Right ventricle myocardium inferior (tissue), 1 donor: ENCODE data around the gene NFIB. TPM values are rescaled to one million over a fixed set of nuclear protein-coding genes. Genes with fewer than 3 reads are reported as not detected.

Experiments used
- ATAC-seq: fragments of 200-7000 bp; cut with Tn5 transposase; one replicate; pipeline ENCODE4 v1.9.1; 2020; ENCODE audit warnings: mild to moderate bottlenecking, moderate library complexity
- DNase-seq: peaks from one replicate; pipeline ENCODE4 v3.0.0; 2021; ENCODE audit errors: missing footprints
- intact Hi-C: fragments of 100-400 bp; cut with DNase I; formaldehyde crosslinking; loops from one replicate; pipeline ENCODE4 v1.11.0; 2022
- total RNA-seq: library from RNA; stranded (reverse); fragmentation: NEBNext Ultra II Directional; extraction: Animal tissue kit (Norgen Biotek cat#: 25700); gene quantifications from one replicate; pipeline ENCODE4 v1.2.1, GENCODE V29; 2021
- donor health status: DM: no; HTN: yes; CAD: no; lungs with severe emphysema.

Gene NFIB
- total RNA-seq, 1 donor from 2014 or later, result 116 TPM

DNA sequence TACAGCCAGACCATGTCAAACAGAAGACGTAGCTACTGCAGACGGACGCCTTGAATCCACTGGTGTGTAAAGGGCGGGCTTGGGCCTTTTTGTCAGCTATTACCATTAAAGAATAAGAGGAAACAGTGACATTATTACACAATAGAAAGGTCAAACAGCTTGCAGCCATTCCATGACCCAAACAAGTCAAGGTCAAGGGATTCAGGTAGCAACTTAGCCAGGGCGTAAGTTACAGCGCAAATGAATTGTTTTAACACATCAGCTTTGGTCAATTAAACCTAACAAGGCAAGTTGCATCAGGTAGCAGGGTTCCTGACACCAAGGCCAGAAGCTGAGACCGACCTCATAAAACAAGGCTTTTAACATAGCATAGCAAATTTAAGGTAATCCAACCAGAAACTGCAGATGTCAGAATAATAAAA lies 15.3 kb downstream of the NFIB start:
- ATAC-seq (no peak), DNase-seq (no peak)
- intact Hi-C loops, result no loop called here

DNA sequence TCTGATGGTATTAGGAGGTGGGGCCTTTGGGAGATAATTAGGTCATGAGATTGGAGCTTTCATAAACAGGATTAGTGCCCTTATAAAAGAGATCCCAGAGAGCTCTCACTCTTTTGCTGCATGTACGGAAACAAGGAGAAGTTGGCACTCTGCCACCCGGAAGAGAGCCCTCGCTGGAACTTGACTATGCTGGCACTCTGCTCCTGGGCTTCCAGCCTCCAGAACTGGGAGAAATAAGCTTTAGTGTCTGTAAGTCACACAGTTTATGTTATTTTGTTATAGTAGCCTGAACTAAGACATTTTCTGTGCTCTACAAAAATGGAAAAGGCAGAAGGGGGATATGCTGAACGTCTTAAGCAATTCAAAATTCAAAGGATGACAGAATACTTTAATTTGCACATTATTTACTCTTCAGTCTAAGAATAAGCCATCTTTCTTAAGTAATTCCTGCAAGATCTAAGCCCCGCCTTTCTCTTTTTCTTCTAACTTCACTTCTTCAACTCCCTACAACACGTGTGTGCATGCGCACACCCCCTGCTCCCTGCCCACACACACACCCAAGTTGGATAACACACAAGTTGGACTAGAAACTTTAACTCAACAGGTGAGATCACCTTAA lies 17.3 kb downstream of the NFIB start:
- intact Hi-C loops, result no loop called here
- ATAC-seq (no peak), DNase-seq (no peak)

DNA sequence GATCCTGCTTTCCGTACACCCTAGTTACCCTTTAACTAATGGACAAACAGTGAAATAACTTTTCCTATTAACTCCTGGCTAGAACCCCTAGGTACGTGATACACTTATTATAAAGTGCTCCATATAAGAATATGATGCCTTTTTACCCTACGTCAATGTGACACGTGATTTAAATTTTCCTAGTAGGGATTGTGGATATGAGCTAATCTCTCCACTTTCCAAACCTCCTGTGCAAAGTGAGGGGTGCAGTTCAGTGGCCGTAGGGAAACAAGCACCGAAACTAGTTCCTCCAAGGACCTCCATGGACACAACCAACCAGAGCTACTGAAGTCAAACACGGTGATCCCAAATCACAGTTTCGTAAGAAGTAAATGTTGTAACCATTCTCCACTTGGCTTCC lies 19.3 kb downstream of the NFIB start:
- peak; percentile 51 for ATAC-seq
- no peak for DNase-seq
- intact Hi-C loops, result no loop called here

DNA sequence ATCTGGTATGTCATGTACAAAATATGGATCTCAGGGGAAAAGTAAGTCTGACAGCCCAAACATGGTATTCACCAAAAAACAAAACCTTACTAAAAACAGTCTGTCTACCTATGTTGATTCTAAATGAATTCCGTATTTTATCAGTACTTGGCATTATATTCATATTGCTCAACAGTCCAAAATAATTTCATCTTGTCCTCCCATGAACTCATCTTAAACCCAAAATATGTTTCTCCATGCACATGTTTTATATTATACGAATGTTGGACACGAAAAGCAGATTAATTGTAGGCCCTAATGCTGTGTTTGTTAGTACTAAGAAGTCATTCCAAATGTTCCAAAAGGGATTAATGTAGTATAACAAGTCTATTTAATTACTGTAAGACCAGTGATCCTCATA lies 20.1 kb downstream of the NFIB start:
- DNase-seq (no peak), ATAC-seq (no peak)
- intact Hi-C loops, result no loop called here

DNA sequence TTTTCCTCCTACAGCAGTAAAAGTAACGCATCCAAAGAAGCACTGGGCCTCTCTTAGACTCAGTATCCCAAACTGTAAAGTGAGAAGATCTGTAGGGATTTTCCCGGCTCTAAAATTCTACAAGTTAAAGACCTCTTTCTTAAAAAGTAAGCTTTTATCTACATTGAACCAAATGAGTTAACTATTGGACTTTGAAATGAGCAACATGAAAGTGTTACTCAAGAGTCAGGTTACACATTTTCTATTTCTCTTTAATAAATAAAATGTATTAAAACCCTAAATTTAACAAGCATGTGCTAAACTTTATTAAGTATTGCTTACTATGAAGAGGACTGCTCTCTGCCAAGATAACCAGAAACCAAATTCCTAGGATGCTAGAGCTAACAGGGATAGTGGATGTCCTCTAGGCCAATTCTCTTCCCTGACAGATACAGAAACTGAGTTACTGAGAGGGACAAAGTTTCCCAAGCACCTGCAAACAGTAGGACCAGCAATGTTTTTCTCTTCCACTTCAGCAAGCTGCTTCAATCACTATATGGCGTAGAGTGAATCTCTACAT lies 21.7 kb downstream of the NFIB start:
- intact Hi-C loops, result no loop called here
- DNase-seq, result no peak
- ATAC-seq, result no peak

DNA sequence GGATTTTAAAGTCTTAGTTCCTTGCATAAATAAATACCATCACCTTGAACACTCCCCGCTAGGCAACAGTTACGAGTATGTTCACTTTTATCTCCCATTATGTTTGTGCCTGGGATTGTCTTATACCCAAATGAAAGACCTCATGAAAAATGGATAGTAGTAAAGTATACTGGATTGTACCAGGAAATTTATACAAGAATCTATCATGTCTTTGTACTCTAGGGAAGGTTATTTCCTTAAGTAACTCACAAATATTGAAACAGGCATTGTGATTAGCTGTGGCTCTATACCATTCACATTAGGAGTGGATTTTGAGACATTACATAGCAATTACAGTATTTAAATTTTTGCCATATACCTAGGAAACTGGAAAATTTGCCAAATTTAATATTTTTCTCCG lies 24.0 kb downstream of the NFIB start:
- no peak for ATAC-seq
- DNase-seq, result no peak
- intact Hi-C loops, result no loop called here

DNA sequence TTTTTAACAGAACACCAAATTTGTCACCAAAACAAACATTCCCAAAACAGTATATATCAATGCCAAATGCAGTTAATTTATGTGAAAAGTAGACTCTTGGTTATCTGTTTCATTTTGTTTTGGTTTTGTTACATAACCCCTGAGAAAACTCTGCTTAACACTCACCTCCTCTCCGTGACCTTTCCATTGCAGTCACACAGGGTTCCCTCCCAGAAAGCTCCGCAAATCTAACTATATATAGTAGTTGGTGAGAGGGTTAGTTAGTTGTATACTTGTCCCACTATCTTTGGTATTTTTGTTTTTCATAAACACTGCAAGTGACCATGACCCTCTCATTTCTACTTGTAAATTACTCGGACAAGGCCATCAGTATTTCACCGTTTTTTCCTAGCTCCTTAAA lies 25.5 kb downstream of the NFIB start:
- intact Hi-C loops, result no loop called here
- DNase-seq (no peak), ATAC-seq (peak; percentile 67)

DNA sequence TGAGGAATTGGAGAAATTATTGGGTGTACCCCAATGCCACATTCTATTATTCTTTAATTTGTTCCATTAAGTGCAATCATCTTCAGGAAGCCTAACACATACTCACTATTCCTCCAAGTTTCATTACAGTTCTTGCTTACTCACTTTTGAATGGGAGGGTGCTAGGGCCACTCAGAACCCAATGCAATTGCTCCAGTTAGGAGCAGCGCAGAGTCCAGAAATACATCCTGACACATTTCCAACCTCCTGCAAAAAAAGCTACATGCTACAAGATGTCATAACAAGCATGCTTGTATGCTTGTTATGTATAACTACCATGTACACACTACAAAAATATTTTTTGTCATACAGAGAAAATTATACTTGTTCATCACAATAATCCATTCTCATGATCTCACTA lies 27.8 kb downstream of the NFIB start:
- ATAC-seq (peak; percentile 38), DNase-seq (no peak)
- intact Hi-C loops, result no loop called here

DNA sequence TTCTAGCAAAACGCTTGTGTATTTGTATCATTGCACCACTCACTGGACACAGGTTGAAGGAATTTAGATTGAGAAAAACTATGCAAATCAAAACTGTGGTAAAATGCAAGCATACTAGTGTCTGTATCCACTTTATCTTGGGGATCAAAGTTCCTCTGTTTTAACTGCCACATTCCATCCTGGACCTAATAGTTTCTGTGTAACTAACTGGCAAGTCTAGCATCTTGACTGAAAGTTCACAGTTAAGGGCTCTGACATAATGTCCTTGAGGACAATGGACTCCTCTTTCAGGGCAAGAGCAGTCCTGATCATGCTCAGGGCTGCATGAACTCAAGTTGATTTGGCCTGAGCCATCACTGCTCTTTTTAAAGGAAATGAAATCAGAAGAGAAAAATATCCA lies 30.7 kb downstream of the NFIB start:
- intact Hi-C loops, result no loop called here
- no peak for ATAC-seq

DNA sequence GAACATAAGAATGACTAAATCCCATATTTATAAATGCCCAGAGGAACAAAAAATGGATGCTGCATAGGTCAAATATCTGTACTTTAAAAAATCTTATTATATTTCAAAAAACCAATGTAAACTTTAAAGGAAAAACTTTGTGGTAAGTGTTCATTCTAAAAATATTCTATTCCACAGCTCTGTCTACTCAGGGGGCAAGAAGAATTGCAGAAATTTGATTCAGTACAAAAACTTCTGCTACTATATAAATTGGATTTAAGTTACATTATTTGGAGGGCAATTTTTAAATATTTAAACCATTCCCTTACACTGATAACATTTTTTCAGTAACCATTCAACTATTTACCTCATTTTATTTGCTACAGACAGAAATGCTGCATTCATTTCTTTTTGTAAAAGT lies 32.1 kb downstream of the NFIB start:
- DNase-seq (no peak), ATAC-seq (no peak)
- intact Hi-C loops, result no loop called here

More for the DNA sequence above, 30.7 kb downstream of the NFIB start:
- DNase-seq, result no peak

DNA sequence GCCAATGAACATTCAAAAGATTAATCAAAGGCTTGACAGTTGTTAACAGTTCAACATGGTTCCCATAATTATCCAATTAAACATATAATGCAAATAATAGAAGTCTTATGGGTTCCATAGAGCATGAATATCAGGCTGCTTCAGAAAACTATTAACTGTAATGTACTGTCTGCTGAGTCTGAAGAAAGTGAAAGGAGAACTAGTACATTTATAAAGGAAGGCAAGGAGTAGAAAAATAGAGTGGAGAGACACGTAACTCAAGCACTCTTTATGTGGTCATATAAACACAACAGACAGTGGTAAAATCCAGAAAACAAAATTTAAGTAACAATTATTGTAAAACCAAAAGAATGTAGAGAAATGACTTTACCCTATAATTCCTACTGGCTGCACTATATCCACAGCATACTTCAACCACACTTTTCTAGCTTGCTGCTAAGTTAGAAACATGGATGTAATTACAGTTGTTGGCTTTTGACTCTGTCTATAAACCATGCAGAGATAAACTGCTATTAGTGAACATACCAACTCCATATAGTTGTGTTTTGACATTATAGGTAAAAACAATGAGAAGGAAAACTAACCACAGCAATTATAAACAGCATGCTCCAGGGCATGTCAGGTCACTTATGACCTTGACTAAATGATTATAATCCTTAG lies 32.7 kb downstream of the NFIB start:
- no peak for ATAC-seq
- no peak for DNase-seq
- intact Hi-C loops, result no loop called here

DNA sequence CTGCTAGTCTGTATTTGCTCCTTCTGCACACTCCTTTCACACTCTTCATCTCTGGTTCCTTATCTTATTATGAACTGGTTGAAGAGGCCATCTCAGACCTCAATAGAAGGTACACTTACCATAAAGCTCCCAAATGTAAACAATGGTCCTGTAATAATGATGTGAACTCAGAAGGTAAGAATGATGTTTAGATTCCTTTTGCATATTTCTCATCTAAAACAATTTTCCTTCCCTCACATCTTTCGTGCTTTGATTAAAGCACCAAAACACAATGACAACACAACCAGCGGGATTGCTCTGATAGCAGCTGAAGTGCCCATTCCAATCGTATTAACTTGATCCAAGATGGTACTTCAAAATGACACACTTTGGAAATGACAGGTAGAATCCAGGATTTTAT lies 34.3 kb downstream of the NFIB start:
- no peak for ATAC-seq
- no peak for DNase-seq
- intact Hi-C loops, result loop anchor here (5.0 kb wide), 1 partner anchor 73 kb away; no protein-coding TSS in a partner anchor

DNA sequence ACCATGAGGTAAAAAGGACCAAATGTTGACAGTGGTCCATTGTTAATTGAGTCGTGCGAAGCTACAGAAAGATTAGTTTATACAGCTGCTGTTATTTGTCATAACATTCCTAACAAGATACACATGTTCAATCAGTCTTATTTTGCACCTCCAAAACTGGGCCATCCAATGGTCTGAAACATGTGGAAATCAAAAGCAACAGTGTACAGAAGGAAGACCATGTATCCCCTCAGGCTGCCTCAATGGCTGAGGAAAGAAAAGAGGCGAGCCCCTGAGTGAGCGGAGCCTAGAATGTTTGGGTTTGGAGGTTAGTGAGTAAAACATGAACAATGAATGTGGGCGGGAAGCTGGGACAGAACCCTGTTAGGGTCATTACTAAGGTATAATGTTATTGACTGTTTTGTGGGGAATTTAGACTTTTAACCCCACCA lies 35.6 kb downstream of the NFIB start:
- ATAC-seq, result no peak
- DNase-seq, result no peak
- intact Hi-C loops, result loop anchor here (5.0 kb wide), 1 partner anchor 74 kb away; no protein-coding TSS in a partner anchor

DNA sequence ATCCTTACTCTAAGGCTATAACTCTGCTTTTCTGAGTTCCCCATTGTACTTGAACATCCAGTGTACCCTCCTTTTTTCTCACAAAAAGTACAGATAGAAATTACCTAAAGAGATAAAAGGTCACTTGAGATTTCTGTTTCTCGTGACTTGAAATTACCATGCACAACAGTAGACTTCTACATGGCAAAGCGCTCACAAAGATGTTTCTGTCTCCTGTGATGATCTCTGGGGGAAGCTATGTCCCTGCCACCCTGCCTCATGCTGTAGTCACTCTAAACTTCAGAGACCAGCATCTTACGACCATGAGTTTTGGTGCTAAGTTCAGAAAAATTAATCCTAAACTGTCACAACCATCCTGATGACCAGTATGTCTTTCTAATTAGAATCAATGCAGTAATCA lies 36.2 kb downstream of the NFIB start:
- intact Hi-C loops, result loop anchor here (5.0 kb wide), 1 partner anchor 75 kb away; no protein-coding TSS in a partner anchor
- no peak for DNase-seq
- no peak for ATAC-seq

DNA sequence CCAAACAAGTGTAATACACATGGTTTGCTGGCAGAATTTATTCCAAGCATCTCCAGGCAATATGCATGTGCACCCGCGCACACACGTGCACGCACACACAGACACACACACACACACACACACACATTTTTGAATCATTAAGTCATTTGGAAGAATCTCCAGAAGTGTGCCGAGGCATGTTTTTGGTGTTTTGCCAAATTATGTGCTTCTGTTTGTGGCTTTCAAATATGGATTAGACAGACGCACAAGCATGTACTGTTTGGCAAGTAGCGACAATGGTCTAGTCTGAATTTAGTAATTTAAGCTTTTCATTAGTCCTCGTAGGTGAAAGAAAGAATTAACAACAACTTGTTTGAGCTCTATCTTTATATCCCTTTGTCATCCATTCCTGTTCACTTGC lies 36.7 kb downstream of the NFIB start:
- DNase-seq, result no peak
- ATAC-seq, result peak; percentile 43
- intact Hi-C loops, result loop anchor here (5.0 kb wide), 1 partner anchor 75 kb away; no protein-coding TSS in a partner anchor

DNA sequence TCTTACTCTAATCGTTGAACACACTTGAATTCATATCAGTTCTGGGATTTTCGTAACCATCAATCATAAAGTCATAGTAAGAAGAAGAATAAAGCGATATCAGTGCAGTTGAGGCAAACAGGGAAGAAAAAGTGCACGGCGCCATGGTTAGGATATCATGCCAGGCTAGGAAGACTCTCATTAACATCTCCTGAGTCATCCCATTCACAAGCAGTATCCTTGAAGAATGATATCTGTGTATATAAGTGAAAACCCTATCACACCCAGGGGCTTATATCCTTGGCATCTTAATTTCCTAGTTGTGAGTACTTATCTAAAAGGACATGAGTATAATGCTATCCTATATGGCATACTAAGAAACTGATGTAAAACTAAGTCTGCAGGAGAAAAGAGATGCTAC lies 38.6 kb downstream of the NFIB start:
- no peak for DNase-seq
- intact Hi-C loops, result loop anchor here (5.0 kb wide), 1 partner anchor 77 kb away; no protein-coding TSS in a partner anchor
- ATAC-seq, result no peak

DNA sequence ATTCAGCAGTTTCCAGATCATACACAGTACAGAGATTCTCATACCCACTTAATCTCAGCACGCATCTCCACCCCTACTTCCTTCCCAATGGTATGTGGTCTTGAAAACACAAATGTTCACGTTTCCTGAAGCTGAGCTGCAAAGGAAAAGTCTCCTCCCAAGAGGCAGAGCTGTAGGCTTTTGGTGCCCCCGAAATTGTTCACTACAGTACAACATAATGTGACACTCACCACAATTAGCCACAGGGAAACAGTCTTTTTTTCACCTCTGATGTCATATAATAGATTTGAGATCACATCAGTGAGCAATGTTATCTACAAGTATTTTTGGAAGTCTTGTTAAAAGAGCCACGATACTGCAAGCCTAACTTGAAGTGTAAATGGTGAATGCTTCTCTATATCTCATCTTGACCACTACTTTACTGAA lies 40.2 kb downstream of the NFIB start:
- intact Hi-C loops, result no loop called here
- DNase-seq, result no peak
- ATAC-seq, result no peak

DNA sequence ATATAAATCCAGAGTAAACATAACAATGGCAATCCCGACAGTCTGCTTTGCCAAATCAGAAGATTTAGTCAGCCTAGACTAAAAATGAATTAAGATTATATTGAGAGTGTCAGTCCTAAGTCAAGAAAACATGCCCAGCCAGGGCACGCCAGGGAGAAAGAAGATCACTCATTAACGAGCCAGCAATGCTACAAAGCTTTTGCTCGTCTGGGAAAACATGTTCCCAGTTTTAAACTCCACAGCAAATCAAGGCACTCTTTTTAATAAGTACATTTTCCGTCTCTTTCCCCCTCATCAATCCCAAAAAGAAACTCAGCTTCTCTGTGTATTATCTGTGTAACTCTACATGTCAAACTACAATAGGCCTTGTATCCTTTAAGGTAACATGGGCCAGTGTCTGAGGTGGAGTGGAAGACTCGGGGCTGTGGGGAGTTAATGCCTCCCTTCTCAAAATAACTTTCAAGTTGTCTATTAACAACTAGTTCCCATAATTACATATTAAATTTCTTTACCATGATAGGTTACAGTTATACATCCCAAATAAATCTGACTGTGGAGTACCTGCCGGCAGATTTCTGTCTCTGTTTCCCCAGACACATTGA lies 40.9 kb downstream of the NFIB start:
- no peak for ATAC-seq
- intact Hi-C loops, result no loop called here

DNA sequence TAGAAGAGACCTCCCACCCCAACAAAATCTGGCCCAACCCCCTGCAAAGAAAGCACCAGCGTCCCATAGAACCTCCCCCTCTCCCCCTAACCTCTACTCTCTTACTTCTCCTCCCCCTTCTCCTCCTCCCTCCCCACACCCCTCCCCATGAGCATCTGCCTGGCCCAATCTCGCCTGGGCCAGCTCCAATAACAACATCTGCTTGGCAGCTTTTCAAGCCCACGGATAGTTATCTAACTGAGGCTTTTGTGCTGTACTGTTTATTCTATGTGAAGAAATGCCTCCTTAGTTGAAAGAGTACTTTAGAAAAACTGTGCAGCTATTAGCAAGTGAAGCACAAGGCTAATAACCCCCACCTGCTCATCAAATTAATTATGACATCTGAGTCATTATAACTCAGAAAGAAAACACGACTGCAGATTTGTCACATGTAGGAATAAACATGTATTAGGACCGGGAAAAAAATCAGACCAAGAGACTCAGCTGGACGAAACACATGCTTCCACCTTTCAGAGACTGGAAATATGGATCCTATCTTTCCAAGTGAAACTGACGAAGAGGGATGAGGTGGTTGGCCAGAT lies 42.8 kb downstream of the NFIB start:
- ATAC-seq (peak; percentile 75), DNase-seq (no peak)
- intact Hi-C loops, result no loop called here

More for the DNA sequence above, 40.9 kb downstream of the NFIB start:
- no peak for DNase-seq
